ENCODE results near the gene MINDY4. TPM values are rescaled to one million over a fixed set of nuclear protein-coding genes. Genes with fewer than 3 reads are reported as not detected.

Gene MINDY4
- total RNA-seq, 2 experiments from 2014 or later = 1.3 to 1.7 TPM

- peak overlapping the region; percentile 81 for H3K27ac Mint-ChIP-seq
Observed at GRCh38 chr7:30738026-30738915, 32.9 kb upstream of the MINDY4 start.

DNA sequence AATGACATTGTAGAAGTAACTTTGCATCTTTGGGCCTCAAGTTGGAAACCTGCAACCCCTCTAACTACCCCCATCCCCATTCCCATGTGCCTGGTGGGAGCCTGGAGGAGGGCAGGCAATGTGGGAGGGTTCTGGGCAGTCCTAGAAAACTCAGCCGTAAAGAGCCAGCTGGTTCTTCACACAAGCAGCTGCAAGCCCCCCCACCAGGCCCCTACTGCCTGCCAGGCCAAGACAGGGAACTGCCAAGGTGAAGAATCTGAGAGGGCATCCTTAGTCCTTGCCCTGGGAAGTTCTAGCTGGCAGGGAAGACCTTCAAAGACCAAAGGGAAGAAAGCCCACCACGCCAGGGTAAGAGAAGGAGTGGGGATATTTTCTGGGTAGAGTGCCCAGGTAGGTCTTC, 31.5 kb upstream of the MINDY4 start:
- Mint-ChIP-seq H3K4me1 (ENCODE audit: low read depth) (peaks cover 34% of the 10 kb centered on the region), H3K9me3 (no peaks in the 10 kb centered on the region), H3K27ac (no peak overlapping the region), H3K27me3 (no peaks in the 10 kb centered on the region), H3K36me3 (ENCODE audit: low read depth) (no peaks in the 10 kb centered on the region), H3K4me3 (no peak overlapping the region)
- DNase-seq = no peak
- POLR2A ChIA-PET = interaction anchor here (3.3 kb wide), 1 partner anchor 13 kb away, joined by 9 read pairs; no protein-coding TSS in a partner anchor
- ATAC-seq = no peak
- no peak for TF ChIP-seq CTCF (IDR thresholded peaks at IDR 0.05)
- CTCF ChIA-PET = interaction anchor here (0.6 to 6.2 kb wide), 52 partner anchors 8 to 464 kb away, joined by 3 to 105 read pairs (median 5); partner anchors contain the start of gene CRHR2
- intact Hi-C loops (cut with micrococcal nuclease) = loop anchor here (5.0 to 10.0 kb wide), 2 partner anchors 57 to 105 kb away; partner anchors contain the start of gene CRHR2

More at GRCh38 chr7:30738026-30738915, 32.9 kb upstream of the MINDY4 start:
- peak; percentile 83 for ATAC-seq
- CTCF ChIA-PET = interaction anchor here (0.9 to 6.2 kb wide), 15 partner anchors 8 to 460 kb away, joined by 3 to 105 read pairs (median 4); partner anchors contain the start of genes CRHR2 and MINDY4
- intact Hi-C loops (cut with micrococcal nuclease) = loop anchor here (5.0 to 10.0 kb wide), 2 partner anchors 56 to 103 kb away; partner anchors contain the start of gene CRHR2
- no peaks in the 10 kb centered on the region for H3K36me3 Mint-ChIP-seq (ENCODE audit: low read depth)
- POLR2A ChIA-PET = interaction anchor here (1.0 to 3.3 kb wide), 4 partner anchors 9 to 144 kb away, joined by 3 to 9 read pairs (median 4); no protein-coding TSS in a partner anchor
- H3K9me3 Mint-ChIP-seq = no peaks in the 10 kb centered on the region
- H3K4me1 Mint-ChIP-seq (ENCODE audit: low read depth) = peaks cover 29% of the 10 kb centered on the region
- H3K27me3 Mint-ChIP-seq = no peaks in the 10 kb centered on the region
- H3K4me3 Mint-ChIP-seq = peak overlapping the region; percentile 26
- TF ChIP-seq CTCF (IDR thresholded peaks at IDR 0.05) = no peak
- peak; percentile 47 for DNase-seq

- ChIA-PET CTCF (interaction anchor here (0.7 to 6.2 kb wide), 53 partner anchors 9 to 465 kb away, joined by 3 to 105 read pairs (median 5); partner anchors contain the start of gene CRHR2), POLR2A (interaction anchor here (1.0 to 1.6 kb wide), 2 partner anchors 10 to 117 kb away, joined by 3 to 4 read pairs; no protein-coding TSS in a partner anchor)
- Mint-ChIP-seq H3K4me3 (no peak overlapping the region), H3K27ac (no peak overlapping the region), H3K36me3 (ENCODE audit: low read depth) (no peaks in the 10 kb centered on the region), H3K9me3 (no peaks in the 10 kb centered on the region), H3K4me1 (ENCODE audit: low read depth) (peaks cover 34% of the 10 kb centered on the region), H3K27me3 (no peaks in the 10 kb centered on the region)
- peak; percentile 98 for TF ChIP-seq CTCF (IDR thresholded peaks at IDR 0.05)
- ATAC-seq (peak; percentile 71), DNase-seq (peak; percentile 84)
- intact Hi-C loops (cut with micrococcal nuclease) = no loop called here
Observed at GRCh38 chr7:30740417-30741181, 30.6 kb upstream of the MINDY4 start.

GRCh38 chr7:30741289-30741688, 29.9 kb upstream of the MINDY4 start:
- intact Hi-C loops (cut with micrococcal nuclease) = no loop called here
- no peak overlapping the region for H3K27ac Mint-ChIP-seq
- H3K27me3 Mint-ChIP-seq = no peaks in the 10 kb centered on the region
- ATAC-seq = no peak
- no peaks in the 10 kb centered on the region for H3K9me3 Mint-ChIP-seq
- peaks cover 34% of the 10 kb centered on the region for H3K4me1 Mint-ChIP-seq (ENCODE audit: low read depth)
- no peak overlapping the region for H3K4me3 Mint-ChIP-seq
- POLR2A ChIA-PET = interaction anchor here (1.0 to 1.6 kb wide), 2 partner anchors 11 to 118 kb away, joined by 3 to 4 read pairs; no protein-coding TSS in a partner anchor
- no peak for TF ChIP-seq CTCF (IDR thresholded peaks at IDR 0.05)
- CTCF ChIA-PET = interaction anchor here (1.0 to 6.2 kb wide), 25 partner anchors 8 to 231 kb away, joined by 3 to 105 read pairs (median 9); partner anchors contain the start of gene CRHR2
- no peaks in the 10 kb centered on the region for H3K36me3 Mint-ChIP-seq (ENCODE audit: low read depth)
- no peak for DNase-seq
